Measurements from ENCODE around the gene AGBL1. TPM values are rescaled to one million over a fixed set of nuclear protein-coding genes. Genes with fewer than 3 reads are reported as not detected.

The AGBL1 gene
- total and polyA plus RNA-seq, 2 donors = under 0.01 to 0.02 TPM

- DNase-seq (ENCODE audit: low read depth in 6 of 9, low spot score in 9 of 9) = no peak
- 95% methylated on average over 1 of the region's 1 CpG for WGBS
- no peak overlapping the region for H3K4me3 ChIP-seq (ENCODE audit: low read length in 2 of 2)
- no peaks in the 10 kb centered on the region for H3K27me3 ChIP-seq (ENCODE audit: control insufficient read depth in 2 of 2, insufficient read depth in 1 of 2, low read length in 1 of 2)
- no peak overlapping the region for H3K27ac ChIP-seq (ENCODE audit: low read depth in 1 of 2, low read length in 1 of 2)
- no peaks in the 10 kb centered on the region for H3K36me3 ChIP-seq (ENCODE audit: control insufficient read depth in 2 of 2, insufficient read depth in 2 of 2, low read length in 1 of 2)
- H3K9me3 ChIP-seq (ENCODE audit: control insufficient read depth in 2 of 2, insufficient read depth in 1 of 2, low read length in 1 of 2) = no peaks in the 10 kb centered on the region
- no peaks in the 10 kb centered on the region for H3K4me1 ChIP-seq (ENCODE audit: control insufficient read depth in 2 of 2, insufficient read depth in 2 of 2, low read length in 2 of 2)
These were observed 188.9 kb downstream of the AGBL1 start for GRCh38 chr15:86268558-86268957.

GRCh38 chr15:86273309-86273708, 193.6 kb downstream of the AGBL1 start:
- DNase-seq (ENCODE audit: low read depth in 6 of 9, low spot score in 9 of 9) = no peak
- no peak overlapping the region for H3K4me3 ChIP-seq (ENCODE audit: low read length in 2 of 2)
- H3K27me3 ChIP-seq (ENCODE audit: control insufficient read depth in 2 of 2, insufficient read depth in 1 of 2, low read length in 1 of 2) = no peaks in the 10 kb centered on the region
- H3K9me3 ChIP-seq (ENCODE audit: control insufficient read depth in 2 of 2, insufficient read depth in 1 of 2, low read length in 1 of 2) = no peaks in the 10 kb centered on the region
- no peaks in the 10 kb centered on the region for H3K36me3 ChIP-seq (ENCODE audit: control insufficient read depth in 2 of 2, insufficient read depth in 2 of 2, low read length in 1 of 2)
- H3K27ac ChIP-seq (ENCODE audit: low read depth in 1 of 2, low read length in 1 of 2) = no peak overlapping the region
- no peaks in the 10 kb centered on the region for H3K4me1 ChIP-seq (ENCODE audit: control insufficient read depth in 2 of 2, insufficient read depth in 2 of 2, low read length in 2 of 2)
- WGBS = 82% methylated on average over 2 of the region's 2 CpGs

GRCh38 chr15:86275361-86275760, 195.7 kb downstream of the AGBL1 start:
- no peaks in the 10 kb centered on the region for H3K4me1 ChIP-seq (ENCODE audit: control insufficient read depth in 2 of 2, insufficient read depth in 2 of 2, low read length in 2 of 2)
- no peaks in the 10 kb centered on the region for H3K27me3 ChIP-seq (ENCODE audit: control insufficient read depth in 2 of 2, insufficient read depth in 1 of 2, low read length in 1 of 2)
- DNase-seq (ENCODE audit: low read depth in 6 of 9, low spot score in 9 of 9) = no peak
- H3K4me3 ChIP-seq (ENCODE audit: low read length in 2 of 2) = no peak overlapping the region
- H3K36me3 ChIP-seq (ENCODE audit: control insufficient read depth in 2 of 2, insufficient read depth in 2 of 2, low read length in 1 of 2) = no peaks in the 10 kb centered on the region
- 95% methylated on average over 1 of the region's 1 CpG for WGBS
- no peaks in the 10 kb centered on the region for H3K9me3 ChIP-seq (ENCODE audit: control insufficient read depth in 2 of 2, insufficient read depth in 1 of 2, low read length in 1 of 2)
- H3K27ac ChIP-seq (ENCODE audit: low read depth in 1 of 2, low read length in 1 of 2) = no peak overlapping the region

- H3K27me3 ChIP-seq (ENCODE audit: control insufficient read depth in 2 of 2, insufficient read depth in 1 of 2, low read length in 1 of 2) = no peaks in the 10 kb centered on the region
- H3K27ac ChIP-seq (ENCODE audit: low read depth in 1 of 2, low read length in 1 of 2) = no peak overlapping the region
- 87% methylated on average over 5 of the region's 5 CpGs for WGBS
- no peaks in the 10 kb centered on the region for H3K36me3 ChIP-seq (ENCODE audit: control insufficient read depth in 2 of 2, insufficient read depth in 2 of 2, low read length in 1 of 2)
- H3K4me1 ChIP-seq (ENCODE audit: control insufficient read depth in 2 of 2, insufficient read depth in 2 of 2, low read length in 2 of 2) = no peaks in the 10 kb centered on the region
- no peak overlapping the region for H3K4me3 ChIP-seq (ENCODE audit: low read length in 2 of 2)
- no peaks in the 10 kb centered on the region for H3K9me3 ChIP-seq (ENCODE audit: control insufficient read depth in 2 of 2, insufficient read depth in 1 of 2, low read length in 1 of 2)
- DNase-seq (ENCODE audit: low read depth in 6 of 9, low spot score in 9 of 9) = no peak
These were observed 198.9 kb downstream of the AGBL1 start for GRCh38 chr15:86278586-86278985.

GRCh38 chr15:86284635-86285034, 205.0 kb downstream of the AGBL1 start:
- Histone ChIP-seq H3K36me3 (ENCODE audit: control insufficient read depth in 2 of 2, insufficient read depth in 2 of 2, low read length in 1 of 2) (no peaks in the 10 kb centered on the region), H3K27ac (ENCODE audit: low read depth in 1 of 2, low read length in 1 of 2) (no peak overlapping the region), H3K27me3 (ENCODE audit: control insufficient read depth in 2 of 2, insufficient read depth in 1 of 2, low read length in 1 of 2) (no peaks in the 10 kb centered on the region), H3K4me3 (ENCODE audit: low read length in 2 of 2) (no peak overlapping the region), H3K4me1 (ENCODE audit: control insufficient read depth in 2 of 2, insufficient read depth in 2 of 2, low read length in 2 of 2) (no peaks in the 10 kb centered on the region), H3K9me3 (ENCODE audit: control insufficient read depth in 2 of 2, insufficient read depth in 1 of 2, low read length in 1 of 2) (no peaks in the 10 kb centered on the region)
- no peak for DNase-seq (ENCODE audit: low read depth in 6 of 9, low spot score in 9 of 9)

GRCh38 chr15:86295511-86295910, 215.8 kb downstream of the AGBL1 start:
- Histone ChIP-seq H3K27me3 (ENCODE audit: control insufficient read depth in 2 of 2, insufficient read depth in 1 of 2, low read length in 1 of 2) (no peaks in the 10 kb centered on the region), H3K36me3 (ENCODE audit: control insufficient read depth in 2 of 2, insufficient read depth in 2 of 2, low read length in 1 of 2) (no peaks in the 10 kb centered on the region)
- WGBS = 35% methylated on average over 1 of the region's 1 CpG

GRCh38 chr15:86296769-86297168, 217.1 kb downstream of the AGBL1 start:
- no peaks in the 10 kb centered on the region for H3K4me1 ChIP-seq (ENCODE audit: control insufficient read depth in 2 of 2, insufficient read depth in 2 of 2, low read length in 2 of 2)
- WGBS = 88% methylated on average over 2 of the region's 2 CpGs
- no peaks in the 10 kb centered on the region for H3K9me3 ChIP-seq (ENCODE audit: control insufficient read depth in 2 of 2, insufficient read depth in 1 of 2, low read length in 1 of 2)
- H3K4me3 ChIP-seq (ENCODE audit: low read length in 2 of 2) = no peak overlapping the region
- H3K27ac ChIP-seq (ENCODE audit: low read depth in 1 of 2, low read length in 1 of 2) = no peak overlapping the region
- H3K36me3 ChIP-seq (ENCODE audit: control insufficient read depth in 2 of 2, insufficient read depth in 2 of 2, low read length in 1 of 2) = no peaks in the 10 kb centered on the region
- no peak for DNase-seq (ENCODE audit: low read depth in 6 of 9, low spot score in 9 of 9)
- no peaks in the 10 kb centered on the region for H3K27me3 ChIP-seq (ENCODE audit: control insufficient read depth in 2 of 2, insufficient read depth in 1 of 2, low read length in 1 of 2)

More at GRCh38 chr15:86295511-86295910, 215.8 kb downstream of the AGBL1 start:
- Histone ChIP-seq H3K4me1 (ENCODE audit: control insufficient read depth in 2 of 2, insufficient read depth in 2 of 2, low read length in 2 of 2) (no peaks in the 10 kb centered on the region), H3K27ac (ENCODE audit: low read depth in 1 of 2, low read length in 1 of 2) (no peak overlapping the region), H3K9me3 (ENCODE audit: control insufficient read depth in 2 of 2, insufficient read depth in 1 of 2, low read length in 1 of 2) (no peaks in the 10 kb centered on the region), H3K4me3 (ENCODE audit: low read length in 2 of 2) (no peak overlapping the region)
- DNase-seq (ENCODE audit: low read depth in 6 of 9, low spot score in 9 of 9) = no peak

- WGBS = 76% methylated on average over 4 of the region's 4 CpGs
- no peaks in the 10 kb centered on the region for H3K9me3 ChIP-seq (ENCODE audit: control insufficient read depth in 2 of 2, insufficient read depth in 1 of 2, low read length in 1 of 2)
- no peak for DNase-seq (ENCODE audit: low read depth in 6 of 9, low spot score in 9 of 9)
- no peaks in the 10 kb centered on the region for H3K36me3 ChIP-seq (ENCODE audit: control insufficient read depth in 2 of 2, insufficient read depth in 2 of 2, low read length in 1 of 2)
- no peak overlapping the region for H3K27ac ChIP-seq (ENCODE audit: low read depth in 1 of 2, low read length in 1 of 2)
- no peaks in the 10 kb centered on the region for H3K4me1 ChIP-seq (ENCODE audit: control insufficient read depth in 2 of 2, insufficient read depth in 2 of 2, low read length in 2 of 2)
- no peaks in the 10 kb centered on the region for H3K27me3 ChIP-seq (ENCODE audit: control insufficient read depth in 2 of 2, insufficient read depth in 1 of 2, low read length in 1 of 2)
- no peak overlapping the region for H3K4me3 ChIP-seq (ENCODE audit: low read length in 2 of 2)
These were observed 220.9 kb downstream of the AGBL1 start for GRCh38 chr15:86300390-86301125.

- no peak overlapping the region for H3K27ac ChIP-seq (ENCODE audit: low read depth in 1 of 2, low read length in 1 of 2)
- no peaks in the 10 kb centered on the region for H3K4me1 ChIP-seq (ENCODE audit: control insufficient read depth in 2 of 2, insufficient read depth in 2 of 2, low read length in 2 of 2)
- H3K4me3 ChIP-seq (ENCODE audit: low read length in 2 of 2) = no peak overlapping the region
- DNase-seq (ENCODE audit: low read depth in 6 of 9, low spot score in 9 of 9) = no peak
- H3K36me3 ChIP-seq (ENCODE audit: control insufficient read depth in 2 of 2, insufficient read depth in 2 of 2, low read length in 1 of 2) = no peaks in the 10 kb centered on the region
- WGBS = 90% methylated on average over 9 of the region's 9 CpGs
- no peaks in the 10 kb centered on the region for H3K27me3 ChIP-seq (ENCODE audit: control insufficient read depth in 2 of 2, insufficient read depth in 1 of 2, low read length in 1 of 2)
- peaks cover 0 to 4% of the 10 kb centered on the region in 2 donors for H3K9me3 ChIP-seq (ENCODE audit: control insufficient read depth in 2 of 2, insufficient read depth in 1 of 2, low read length in 1 of 2)
These were observed 232.1 kb downstream of the AGBL1 start for GRCh38 chr15:86311568-86312280.
